WTC11 (cell line): Measurements from ENCODE around the gene SYNGR3. TPM values are rescaled to one million over a fixed set of nuclear protein-coding genes. Genes with fewer than 3 reads are reported as not detected.

ENCODE experiments used
- ATAC-seq: fragments of 200-7000 bp; cut with Tn5 transposase; 2 replicates; pipeline ENCODE4 v1.10.0; 2021; ENCODE audit warnings: mild to moderate bottlenecking, moderate library complexity
- CTCF ChIA-PET: fragments of 300-600 bp; sonication (Branson Sonifier 250); formaldehyde crosslinking; loops from one replicate; lab custom pipeline; 2021; ENCODE audit warnings: antibody characterized with exemption; lab: Charles Lee
- POLR2A ChIA-PET: fragments of 350-600 bp; sonication (Branson Sonifier 250); formaldehyde crosslinking; loops from one replicate; lab custom pipeline; 2021; ENCODE audit warnings: antibody characterized with exemption; lab: Charles Lee
- DNase-seq: peaks from one replicate; pipeline ENCODE4 v3.0.0; 2021; ENCODE audit warnings: low spot score
- H3K27ac Mint-ChIP-seq: 2 replicates; pipeline ENCODE4 v1.8.0; 2021; ENCODE audit warnings: mixed read lengths
- H3K27me3 Mint-ChIP-seq: 2 replicates; pipeline ENCODE4 v1.8.0; 2021; ENCODE audit warnings: low read depth, mild to moderate bottlenecking, moderate library complexity, mixed read lengths
- H3K36me3 Mint-ChIP-seq: 2 replicates; pipeline ENCODE4 v1.8.0; 2021; ENCODE audit warnings: mixed read lengths
- H3K4me1 Mint-ChIP-seq: 2 replicates; pipeline ENCODE4 v1.8.0; 2022; ENCODE audit warnings: mixed read lengths
- H3K4me3 Mint-ChIP-seq: 2 replicates; pipeline ENCODE4 v1.8.0; 2021; ENCODE audit warnings: mild to moderate bottlenecking, moderate library complexity, mixed read lengths
- H3K9me3 Mint-ChIP-seq: 2 replicates; pipeline ENCODE4 v1.8.0; 2021; ENCODE audit warnings: mixed read lengths
- ATF6 ChIP-seq: sonication (generic); formaldehyde crosslinking; IDR thresholded peaks from 2 replicates; pipeline ENCODE4 v1.8.1; 2023; ENCODE audit warnings: mild to moderate bottlenecking, missing genetic modification reagents
- CBFB ChIP-seq: sonication (generic); formaldehyde crosslinking; IDR thresholded peaks from 2 replicates; pipeline ENCODE4 v1.8.1; 2022; ENCODE audit warnings: mild to moderate bottlenecking, low read depth, missing genetic modification reagents
- CREM ChIP-seq: sonication (generic); formaldehyde crosslinking; IDR thresholded peaks from 2 replicates; pipeline ENCODE4 v1.8.1; 2022; ENCODE audit warnings: mild to moderate bottlenecking, missing genetic modification reagents, moderate library complexity
- E2F5 ChIP-seq: sonication (generic); formaldehyde crosslinking; IDR thresholded peaks from 2 replicates; pipeline ENCODE4 v1.8.1; 2022; ENCODE audit warnings: mild to moderate bottlenecking, moderate library complexity, missing genetic modification reagents
- EMX1 ChIP-seq: fragments of 250-450 bp; sonication (Bioruptor Pico); IDR thresholded peaks from 2 replicates; pipeline ENCODE4 v1.8.0; 2021; ENCODE audit warnings: mild to moderate bottlenecking
- ERG ChIP-seq: fragments of 250-450 bp; sonication (Bioruptor Pico); IDR thresholded peaks from 2 replicates; pipeline ENCODE4 v1.8.0; 2021; ENCODE audit warnings: mild to moderate bottlenecking
- FOXK1 ChIP-seq: sonication (generic); formaldehyde crosslinking; IDR thresholded peaks from 2 replicates; pipeline ENCODE4 v1.8.0; 2022; ENCODE audit warnings: mild to moderate bottlenecking, moderate library complexity, missing genetic modification reagents
- FOXP4 ChIP-seq: sonication (generic); formaldehyde crosslinking; IDR thresholded peaks from 2 replicates; pipeline ENCODE4 v1.8.0; 2022; ENCODE audit warnings: mild to moderate bottlenecking, missing genetic modification reagents
- MXD4 ChIP-seq: fragments of 250-450 bp; sonication (Bioruptor Pico); IDR thresholded peaks from 2 replicates; pipeline ENCODE4 v1.8.0; 2021; ENCODE audit warnings: mild to moderate bottlenecking, moderate library complexity, borderline replicate concordance
- OVOL2 ChIP-seq: fragments of 250-450 bp; sonication (Bioruptor Pico); IDR thresholded peaks from 2 replicates; pipeline ENCODE4 v1.9.0; 2021; ENCODE audit warnings: mild to moderate bottlenecking, borderline replicate concordance
- PRRX2 ChIP-seq: fragments of 250-450 bp; sonication (Bioruptor Pico); IDR thresholded peaks from 2 replicates; pipeline ENCODE4 v1.8.0; 2021; ENCODE audit warnings: mild to moderate bottlenecking
- RELA ChIP-seq: sonication (generic); formaldehyde crosslinking; IDR thresholded peaks from 2 replicates; pipeline ENCODE4 v1.8.1; 2022; ENCODE audit warnings: missing genetic modification reagents, mild to moderate bottlenecking, borderline replicate concordance
- RORB ChIP-seq: fragments of 250-450 bp; sonication (Bioruptor Pico); IDR thresholded peaks from 2 replicates; pipeline ENCODE4 v1.9.0; 2021; ENCODE audit warnings: mild to moderate bottlenecking
- SMAD3 ChIP-seq: sonication (generic); formaldehyde crosslinking; IDR thresholded peaks from 2 replicates; pipeline ENCODE4 v1.8.0; 2022; ENCODE audit warnings: missing genetic modification reagents, mild to moderate bottlenecking, borderline replicate concordance
- STAT6 ChIP-seq: sonication (generic); formaldehyde crosslinking; conservative IDR thresholded peaks from 2 replicates; pipeline ENCODE4 v1.8.1; 2023; ENCODE audit warnings: mild to moderate bottlenecking, low read depth, missing genetic modification reagents, moderate library complexity
- USF1 ChIP-seq: sonication (generic); formaldehyde crosslinking; IDR thresholded peaks from 2 replicates; pipeline ENCODE4 v1.8.0; 2022; ENCODE audit warnings: mild to moderate bottlenecking, missing genetic modification reagents
- USF2 ChIP-seq: sonication (generic); formaldehyde crosslinking; IDR thresholded peaks from 2 replicates; pipeline ENCODE4 v1.8.1; 2023; ENCODE audit warnings: mild to moderate bottlenecking, missing genetic modification reagents, moderate library complexity
- ZMAT4 ChIP-seq: fragments of 250-450 bp; sonication (Bioruptor Pico); IDR thresholded peaks from 2 replicates; pipeline ENCODE4 v1.9.0; 2021; ENCODE audit warnings: mild to moderate bottlenecking
- ZNF121 ChIP-seq: sonication (generic); formaldehyde crosslinking; IDR thresholded peaks from 2 replicates; pipeline ENCODE4 v1.8.0; 2023; ENCODE audit warnings: missing genetic modification reagents
- ZNF219 ChIP-seq: sonication (generic); formaldehyde crosslinking; IDR thresholded peaks from 2 replicates; pipeline ENCODE4 v1.8.0; 2023; ENCODE audit warnings: missing genetic modification reagents, mild to moderate bottlenecking, borderline replicate concordance
- total RNA-seq: library from RNA; stranded (reverse); gene quantifications from 3 replicates; pipeline ENCODE4 v1.2.3, GENCODE V29; 2021

Gene SYNGR3
- total RNA-seq, 1 experiment from 2014 or later = 41.5 TPM

- ChIA-PET POLR2A (no interaction called here), CTCF (no interaction called here)
- TF ChIP-seq CREM (CRISPR knock-in tag) (no peak), ATF6 (CRISPR knock-in tag) (no peak), USF1 (CRISPR knock-in tag) (no peak), CBFB (no peak), RORB (no peak), PRRX2 (CRISPR knock-in tag) (no peak), USF2 (CRISPR knock-in tag) (no peak), STAT6 (no peak)
- no peak for DNase-seq
- Mint-ChIP-seq H3K4me1 (peaks cover 15% of the 10 kb centered on the region), H3K9me3 (no peaks in the 10 kb centered on the region), H3K4me3 (peak overlapping the region; percentile 24), H3K36me3 (peaks cover 10% of the 10 kb centered on the region), H3K27me3 (no peaks in the 10 kb centered on the region), H3K27ac (no peak overlapping the region)
- ATAC-seq = no peak
Observed at GRCh38 chr16:1974157-1975070, 15.4 kb upstream of the SYNGR3 start.

GRCh38 chr16:1975432-1976215, 14.1 kb upstream of the SYNGR3 start:
- ATAC-seq = no peak
- Mint-ChIP-seq H3K9me3 (no peaks in the 10 kb centered on the region), H3K36me3 (peaks cover 10% of the 10 kb centered on the region), H3K27ac (no peak overlapping the region), H3K4me1 (peaks cover 18% of the 10 kb centered on the region), H3K4me3 (no peak overlapping the region), H3K27me3 (peaks cover 11% of the 10 kb centered on the region)
- no peak for DNase-seq
- ChIA-PET POLR2A (no interaction called here), CTCF (no interaction called here)
- no peak for TF ChIP-seq OVOL2
- TF ChIP-seq SMAD3 = no peak
- no peak for TF ChIP-seq USF1 (CRISPR knock-in tag)
- no peak for TF ChIP-seq ZNF219 (CRISPR knock-in tag)
- no peak for TF ChIP-seq ERG
- TF ChIP-seq E2F5 (CRISPR knock-in tag) = no peak
- TF ChIP-seq FOXP4 = no peak
- no peak for TF ChIP-seq RELA (CRISPR knock-in tag)
- no peak for TF ChIP-seq ZNF121 (CRISPR knock-in tag)
- TF ChIP-seq CREM (CRISPR knock-in tag) = no peak
- no peak for TF ChIP-seq MXD4
- no peak for TF ChIP-seq ZMAT4 (CRISPR knock-in tag)
- TF ChIP-seq EMX1 = no peak
- no peak for TF ChIP-seq FOXK1 (CRISPR knock-in tag)
